ENCODE results near the gene CRTC1.

CRTC1 gene

GRCh38 chr19:18754501-18754900, 71.0 kb downstream of the CRTC1 start:
- no peak for DNase-seq

- DNase-seq: no peak
Observed at GRCh38 chr19:18756896-18757295, 73.4 kb downstream of the CRTC1 start.

DNA sequence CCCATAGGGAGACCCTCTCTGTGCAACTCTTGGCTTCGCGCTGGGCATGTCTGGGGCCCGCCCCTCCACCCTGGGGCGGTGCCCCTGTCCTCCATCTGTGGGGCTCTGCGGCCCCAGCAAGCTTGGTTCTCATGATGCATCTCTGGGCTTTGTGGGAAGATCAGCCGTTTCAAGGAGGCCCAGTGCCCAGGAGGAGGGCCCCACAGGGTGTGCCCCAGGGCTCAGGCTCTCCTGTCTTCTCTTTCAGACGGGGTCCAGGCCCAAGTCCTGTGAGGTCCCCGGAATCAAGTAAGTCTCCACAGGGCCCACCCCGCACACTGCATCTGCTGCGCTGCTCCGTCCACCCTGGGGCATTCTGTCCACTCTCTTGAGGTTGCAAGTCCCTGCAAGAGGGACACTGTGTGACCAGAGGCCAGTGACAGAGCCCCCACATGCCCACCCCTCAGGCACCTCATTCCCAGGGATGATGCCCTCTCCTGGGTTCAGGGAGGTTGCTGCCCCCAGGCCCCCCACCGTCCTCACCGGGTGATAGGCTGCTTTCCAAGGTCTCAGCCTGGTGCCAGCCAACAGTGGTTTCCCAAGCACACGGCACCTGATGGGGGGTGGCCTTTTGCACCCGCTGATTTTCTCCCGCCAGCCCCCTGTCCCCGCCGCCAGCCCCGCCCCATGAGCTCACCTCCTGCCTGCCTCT, 76.0 kb downstream of the CRTC1 start:
- no peak for DNase-seq

DNA sequence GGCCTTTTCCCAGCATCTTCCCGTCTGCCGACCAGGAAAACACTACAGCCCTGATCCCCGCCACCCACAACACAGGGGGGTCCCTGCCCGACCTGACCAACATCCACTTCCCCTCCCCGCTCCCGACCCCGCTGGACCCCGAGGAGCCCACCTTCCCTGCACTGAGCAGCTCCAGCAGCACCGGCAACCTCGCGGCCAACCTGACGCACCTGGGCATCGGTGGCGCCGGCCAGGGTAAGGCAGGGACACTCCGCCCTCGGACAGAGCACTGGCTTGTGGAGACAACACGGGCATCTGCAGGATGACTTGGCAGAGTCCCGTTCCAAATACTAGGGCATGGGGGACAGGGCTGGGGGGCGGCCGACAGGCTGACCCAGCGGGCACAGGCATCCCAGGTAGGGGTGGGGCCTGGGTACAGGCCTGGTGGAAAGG, 76.5 kb downstream of the CRTC1 start:
- DNase-seq: no peak

DNA sequence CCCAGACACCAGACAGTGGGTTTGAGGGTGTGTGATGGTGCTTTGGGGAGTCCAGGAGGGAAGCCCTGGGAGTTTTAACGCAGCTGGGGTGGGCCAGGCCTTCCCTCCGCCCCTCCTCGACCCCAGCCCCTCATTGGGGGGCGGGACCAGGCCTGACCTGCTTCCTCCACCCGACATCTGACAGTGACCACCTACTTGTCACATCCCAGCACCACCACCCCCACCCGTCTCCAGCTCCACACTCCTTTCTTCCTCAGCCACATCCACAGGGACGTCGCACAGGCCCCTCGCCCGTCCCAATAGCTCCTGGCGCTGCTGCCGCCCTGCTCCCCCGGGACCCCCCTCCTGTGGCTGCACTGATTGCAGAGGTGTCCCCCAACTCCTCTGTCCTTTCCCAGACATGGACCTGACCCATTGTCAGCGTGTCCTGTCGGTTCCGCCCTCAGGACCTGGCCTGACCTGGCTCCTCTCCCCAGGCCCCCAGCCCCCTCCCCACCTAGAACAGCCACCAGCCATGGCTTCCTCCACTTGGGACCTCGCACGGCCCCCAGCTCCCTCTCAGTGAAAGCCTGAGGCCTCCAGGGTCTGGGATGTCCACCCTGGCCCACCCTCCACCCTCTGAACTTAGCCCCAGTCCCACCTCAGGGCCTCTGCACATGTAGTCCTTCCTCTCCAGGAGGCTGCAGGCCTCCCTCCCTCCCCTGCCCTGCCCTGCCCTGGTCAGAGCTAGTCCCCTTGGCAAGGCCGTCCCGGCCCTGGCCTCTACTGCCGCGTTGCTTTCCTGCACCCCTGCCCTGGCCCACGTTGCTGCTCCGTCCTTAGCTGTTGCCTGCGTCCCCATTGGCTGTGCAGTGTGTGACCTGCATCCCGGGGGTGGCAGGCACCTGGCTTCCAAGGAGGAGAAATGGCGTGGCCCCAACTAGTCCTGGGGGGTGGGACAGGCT, 77.2 kb downstream of the CRTC1 start:
- DNase-seq: no peak

- no peak for DNase-seq
Observed at GRCh38 chr19:18761531-18762110, 78.1 kb downstream of the CRTC1 start.

GRCh38 chr19:18762125-18763023, 78.9 kb downstream of the CRTC1 start:
- no peak for DNase-seq

DNA sequence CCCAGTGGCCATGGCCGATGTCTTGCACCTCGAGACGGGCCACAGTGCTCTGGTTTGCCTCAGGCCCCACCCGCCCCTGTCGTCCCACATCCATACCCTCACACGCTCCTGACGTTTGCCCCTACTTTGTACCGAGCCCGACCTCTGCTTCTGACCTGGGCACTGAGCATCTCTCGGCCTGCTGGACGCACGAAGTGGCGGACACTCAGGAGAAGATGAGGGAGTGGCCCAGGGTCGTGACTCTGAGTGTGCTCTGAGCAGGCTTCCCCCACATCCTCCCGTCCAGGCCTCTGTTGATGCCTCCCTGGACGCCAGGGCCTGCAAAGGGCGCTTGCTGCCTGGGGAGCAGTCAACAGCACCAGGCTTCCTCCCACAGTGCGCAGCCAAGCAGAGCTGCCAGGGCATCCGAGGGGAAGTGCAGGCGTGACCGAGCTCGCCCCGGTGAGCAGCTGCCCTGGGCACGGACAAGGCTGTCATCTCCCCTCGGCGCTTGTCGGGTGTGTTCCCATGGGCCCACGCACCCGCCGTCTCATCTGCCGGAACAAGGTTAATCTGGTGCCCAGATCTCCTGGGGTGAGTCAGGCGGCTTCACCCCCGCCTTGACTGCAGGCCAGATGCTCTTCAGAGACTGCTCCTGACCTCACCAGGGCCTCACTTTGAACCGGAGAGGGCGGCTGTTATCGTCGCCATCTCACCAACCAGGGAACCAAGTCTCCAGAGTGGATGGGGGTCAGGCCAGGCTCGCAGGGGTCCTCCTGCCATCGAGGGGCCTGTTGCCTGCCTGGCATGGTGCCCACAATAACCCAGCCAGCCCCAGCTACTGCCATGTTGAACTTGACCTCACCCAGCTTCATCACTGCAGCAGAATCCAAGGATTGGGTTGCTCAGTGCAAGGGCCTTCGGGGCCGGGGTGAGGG, 80.5 kb downstream of the CRTC1 start:
- no peak for DNase-seq

DNA sequence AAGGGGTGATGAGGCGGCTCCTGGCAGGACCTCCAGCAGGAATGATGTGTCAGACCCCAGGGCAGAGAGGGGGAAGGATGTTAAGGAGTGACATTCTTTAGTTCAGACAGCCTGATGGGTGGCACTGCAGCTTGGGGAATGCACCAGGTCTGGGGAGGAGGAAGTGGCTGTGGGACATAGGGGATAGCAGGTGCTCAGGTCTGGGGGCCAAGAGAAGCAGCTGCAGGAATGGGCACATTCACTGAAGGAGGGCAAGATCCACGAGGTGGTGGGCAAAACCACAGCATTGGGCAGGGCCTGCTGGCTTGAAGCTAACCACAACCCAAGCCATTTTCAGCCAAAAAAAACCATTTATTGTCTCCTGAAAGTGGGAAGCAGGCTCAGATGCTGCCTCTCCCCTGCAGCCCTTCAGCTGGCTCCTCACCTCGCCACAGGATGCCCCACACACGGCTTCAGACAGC, 81.1 kb downstream of the CRTC1 start:
- no peak for DNase-seq

DNA sequence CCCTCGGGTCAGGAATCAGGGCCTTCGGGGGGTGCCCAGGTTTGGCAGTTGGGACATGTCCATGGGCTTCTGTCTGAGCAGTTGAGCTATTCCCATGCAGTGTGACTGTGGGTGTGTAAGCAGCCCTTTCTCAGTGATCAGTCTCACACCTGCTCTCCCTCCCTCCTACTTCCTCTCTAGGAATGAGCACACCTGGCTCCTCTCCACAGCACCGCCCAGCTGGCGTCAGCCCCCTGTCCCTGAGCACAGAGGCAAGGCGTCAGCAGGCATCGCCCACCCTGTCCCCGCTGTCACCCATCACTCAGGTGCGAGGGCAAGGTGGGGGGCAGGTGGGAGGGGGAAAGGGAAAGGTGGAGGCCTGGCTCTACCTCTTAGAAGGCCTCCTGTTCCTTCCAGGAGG, 81.7 kb downstream of the CRTC1 start:
- DNase-seq: no peak

DNA sequence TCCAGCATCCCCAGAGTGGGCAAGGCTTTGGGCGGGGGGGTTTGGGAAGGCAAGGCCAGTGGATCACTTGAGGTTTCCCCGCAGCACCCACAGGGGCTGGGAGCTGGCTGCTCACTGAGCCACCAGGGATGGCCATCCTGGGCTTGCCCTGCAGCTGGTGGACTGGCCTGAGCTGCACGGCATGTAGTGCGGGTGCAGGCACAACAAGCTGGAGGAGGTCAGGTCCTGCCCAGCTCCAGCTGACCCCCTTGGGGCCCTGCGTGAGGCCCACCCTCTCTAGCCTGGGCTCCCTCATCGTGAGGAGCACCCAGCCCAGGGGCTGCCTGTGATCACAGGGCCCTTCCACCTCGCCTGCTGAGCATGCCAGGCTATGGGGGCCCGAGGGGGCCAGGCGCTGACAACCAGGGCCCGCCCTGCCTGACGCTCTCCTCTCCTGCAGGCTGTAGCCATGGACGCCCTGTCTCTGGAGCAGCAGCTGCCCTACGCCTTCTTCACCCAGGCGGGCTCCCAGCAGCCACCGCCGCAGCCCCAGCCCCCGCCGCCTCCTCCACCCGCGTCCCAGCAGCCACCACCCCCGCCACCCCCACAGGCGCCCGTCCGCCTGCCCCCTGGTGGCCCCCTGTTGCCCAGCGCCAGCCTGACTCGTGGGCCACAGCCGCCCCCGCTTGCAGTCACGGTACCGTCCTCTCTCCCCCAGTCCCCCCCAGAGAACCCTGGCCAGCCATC, 84.7 kb downstream of the CRTC1 start:
- no peak for DNase-seq

- no peak for DNase-seq
Observed at GRCh38 chr19:18768997-18769891, 85.8 kb downstream of the CRTC1 start.

DNA sequence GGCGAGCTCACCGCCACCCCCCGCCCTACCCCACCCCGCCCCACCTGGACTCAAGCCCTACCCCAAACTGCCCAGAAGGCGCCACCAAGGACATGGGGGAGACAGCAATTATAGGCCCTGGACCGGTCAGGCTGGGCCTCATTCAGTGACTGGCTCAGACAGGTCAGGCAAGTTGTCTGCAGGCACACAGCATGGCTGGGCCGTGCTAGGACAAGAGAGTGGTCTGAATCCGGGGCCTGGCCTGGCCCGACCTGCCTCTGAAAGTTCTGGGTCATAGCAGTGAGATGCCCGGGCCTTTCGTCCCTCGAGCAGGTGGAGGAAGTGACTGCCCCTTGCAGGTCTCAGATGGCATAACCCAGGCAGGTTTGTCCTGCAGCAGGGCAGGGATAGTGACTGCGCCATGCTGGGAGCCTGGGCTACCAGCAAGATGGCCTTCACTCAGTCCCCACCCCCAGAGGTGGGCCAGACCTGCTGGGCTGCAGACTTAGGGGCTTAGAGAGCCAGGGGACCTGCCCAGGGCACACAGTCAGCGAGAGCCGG, 86.6 kb downstream of the CRTC1 start:
- no peak for DNase-seq

DNA sequence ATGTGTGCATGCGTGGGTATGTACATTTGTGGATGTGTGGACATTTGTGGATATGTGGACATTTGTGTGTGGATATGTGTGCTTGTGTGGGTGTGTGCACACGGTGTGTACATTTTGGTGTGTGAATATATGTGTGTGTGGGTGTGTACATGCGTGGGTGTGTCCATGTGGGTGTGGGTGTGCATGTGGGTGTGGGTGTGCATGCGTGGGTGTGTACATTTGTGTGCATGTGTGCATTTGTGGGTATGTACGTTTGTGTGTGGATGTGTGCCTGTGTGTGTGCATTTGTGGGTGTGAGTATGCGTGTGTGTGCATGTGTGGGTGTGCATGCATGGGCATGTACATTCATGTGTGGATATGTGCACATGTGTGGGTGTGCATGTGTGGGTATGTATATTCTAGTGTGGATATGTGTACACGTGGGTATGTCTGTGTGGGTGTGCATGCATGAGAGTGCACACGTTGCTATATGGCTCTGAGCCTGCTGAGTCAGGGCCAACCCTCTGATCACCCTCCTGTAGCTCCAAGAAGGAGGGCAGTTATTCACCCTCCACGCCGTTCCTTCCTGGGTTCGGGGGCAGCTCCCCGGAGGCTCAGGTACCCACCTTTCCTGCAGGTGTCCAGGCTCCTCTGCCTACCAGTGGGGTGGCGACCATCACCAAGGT, 87.3 kb downstream of the CRTC1 start:
- no peak for DNase-seq

DNA sequence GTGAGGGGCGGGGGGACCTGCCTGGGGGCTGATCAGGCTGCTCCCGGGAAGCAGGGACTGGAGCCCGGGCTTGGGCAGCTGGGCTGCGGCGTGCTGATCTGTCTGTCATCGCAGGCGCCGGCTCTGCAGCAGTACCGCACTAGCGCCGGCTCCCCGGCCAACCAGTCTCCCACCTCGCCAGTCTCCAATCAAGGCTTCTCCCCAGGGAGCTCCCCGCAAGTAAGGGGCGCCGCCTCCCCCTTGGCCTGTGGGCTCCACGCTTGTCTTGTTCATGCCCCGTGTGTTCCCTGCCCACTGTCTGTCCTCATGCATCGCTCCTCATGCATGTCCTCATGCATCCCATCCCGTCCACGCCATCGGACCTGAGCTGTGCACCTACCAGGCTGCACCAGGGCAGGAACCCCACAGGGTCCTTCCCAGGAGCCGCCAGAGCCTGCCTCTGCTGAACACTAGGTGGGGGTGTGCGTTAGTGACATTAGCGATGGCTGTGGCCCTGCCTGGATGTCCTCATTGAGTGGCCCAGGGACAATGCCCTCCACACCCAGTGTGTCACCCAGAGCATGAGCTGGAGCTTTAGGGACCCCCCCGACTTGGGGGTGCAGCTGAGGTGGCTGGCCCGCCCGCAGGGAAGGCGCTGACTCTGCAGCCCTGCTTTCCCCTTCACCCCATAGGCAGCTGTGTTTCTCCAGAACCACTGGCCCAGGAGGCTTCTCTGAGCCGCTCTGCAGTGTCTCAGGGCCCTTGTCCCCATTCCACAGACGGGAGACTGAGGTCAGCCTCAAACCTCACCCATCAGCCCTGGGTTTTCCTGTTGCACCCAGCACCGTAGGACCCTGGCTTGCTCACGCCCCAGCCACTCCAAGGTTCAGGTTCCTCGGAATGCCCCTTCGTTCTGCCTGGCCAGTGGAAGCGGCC, 88.1 kb downstream of the CRTC1 start:
- no peak for DNase-seq

GRCh38 chr19:18772620-18773587, 89.4 kb downstream of the CRTC1 start:
- DNase-seq: no peak

Data from activated naive CD4-positive, alpha-beta T cell (primary cell).